Measurements from ENCODE around the gene HADHB. TPM values are rescaled to one million over a fixed set of nuclear protein-coding genes. Genes with fewer than 3 reads are reported as not detected.
A peak's percentile ranks its signal among the peaks of the same experiment; 100 is the strongest.
"Not testable (repeated sequence)": the region's sequence is repeated elsewhere in the genome, so short reads cannot be mapped to it uniquely, and the experiment has no call there.

HADHB gene
- total RNA-seq, 3 donors from 2014 or later, result 53.8 to 59.9 (median 55.2) TPM

DNA sequence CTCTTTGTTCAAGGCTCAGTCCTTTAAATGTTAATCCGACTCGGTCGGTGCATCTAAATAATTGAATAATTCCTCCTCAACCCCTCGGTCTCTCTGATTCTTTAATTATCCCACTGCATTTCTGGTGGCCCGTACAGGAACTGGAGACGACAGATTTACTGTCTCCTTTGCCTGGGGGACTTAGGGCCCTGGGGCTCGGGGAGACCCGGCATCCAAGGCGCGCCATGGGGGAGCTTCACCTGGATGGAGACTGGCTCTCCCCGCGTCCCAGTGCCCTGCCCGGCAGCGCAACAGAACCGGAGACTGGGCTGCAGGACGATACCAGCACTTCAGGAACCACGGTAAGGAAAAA is 53.5 kb downstream of the HADHB start:
- H3K4me1 Mint-ChIP-seq (ENCODE audit: low read depth), result no peaks in the 10 kb centered on the region
- no peaks in the 10 kb centered on the region for H3K36me3 Mint-ChIP-seq (ENCODE audit: insufficient read depth)
- DNase-seq, result no peak
- no peaks in the 10 kb centered on the region for H3K27me3 Mint-ChIP-seq (ENCODE audit: low read depth)
- no peak overlapping the region for H3K4me3 Mint-ChIP-seq
- ATAC-seq, result peak; percentile 4 to 17
- no peaks in the 10 kb centered on the region for H3K9me3 Mint-ChIP-seq

DNA sequence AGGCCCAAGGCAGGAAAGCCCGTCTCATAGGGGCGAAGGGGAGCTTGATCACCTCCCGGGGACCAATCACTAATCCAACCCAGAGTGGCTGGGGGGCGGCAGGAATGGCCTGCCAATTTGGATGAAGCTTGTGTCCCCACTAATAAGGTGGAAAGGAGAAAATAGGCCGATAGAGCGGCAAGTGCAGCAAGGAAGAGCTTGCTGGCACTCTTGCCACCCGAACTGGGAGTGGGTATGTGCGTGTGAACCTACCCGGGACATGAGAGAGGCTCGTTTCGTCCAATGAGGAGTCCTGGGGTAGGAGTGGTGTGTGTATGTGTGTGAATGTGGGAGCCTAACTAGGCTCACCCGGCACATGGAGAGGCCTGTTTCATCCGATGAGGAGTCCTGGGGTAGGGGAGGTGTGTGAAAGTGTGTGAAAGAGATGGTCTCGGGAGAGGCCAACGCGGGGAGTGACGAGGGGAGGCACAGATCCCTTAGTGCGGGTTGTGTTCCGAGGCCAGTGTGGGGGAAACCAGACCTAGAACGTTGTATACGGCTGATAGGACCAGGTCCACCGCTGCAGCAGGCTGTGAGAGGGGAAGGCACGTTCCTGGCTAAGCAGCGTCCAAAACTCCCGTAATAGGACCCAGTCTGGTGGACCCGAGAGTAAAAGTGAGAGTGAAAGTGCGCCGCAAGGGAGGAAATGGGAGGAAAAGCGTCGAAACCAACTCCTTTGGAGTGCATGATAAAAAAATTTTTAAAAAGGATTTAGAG is 54.1 kb downstream of the HADHB start:
- ATAC-seq, result peak; percentile 63 to 82
- H3K4me1 Mint-ChIP-seq (ENCODE audit: low read depth), result no peaks in the 10 kb centered on the region
- H3K27me3 Mint-ChIP-seq (ENCODE audit: low read depth), result no peaks in the 10 kb centered on the region

DNA sequence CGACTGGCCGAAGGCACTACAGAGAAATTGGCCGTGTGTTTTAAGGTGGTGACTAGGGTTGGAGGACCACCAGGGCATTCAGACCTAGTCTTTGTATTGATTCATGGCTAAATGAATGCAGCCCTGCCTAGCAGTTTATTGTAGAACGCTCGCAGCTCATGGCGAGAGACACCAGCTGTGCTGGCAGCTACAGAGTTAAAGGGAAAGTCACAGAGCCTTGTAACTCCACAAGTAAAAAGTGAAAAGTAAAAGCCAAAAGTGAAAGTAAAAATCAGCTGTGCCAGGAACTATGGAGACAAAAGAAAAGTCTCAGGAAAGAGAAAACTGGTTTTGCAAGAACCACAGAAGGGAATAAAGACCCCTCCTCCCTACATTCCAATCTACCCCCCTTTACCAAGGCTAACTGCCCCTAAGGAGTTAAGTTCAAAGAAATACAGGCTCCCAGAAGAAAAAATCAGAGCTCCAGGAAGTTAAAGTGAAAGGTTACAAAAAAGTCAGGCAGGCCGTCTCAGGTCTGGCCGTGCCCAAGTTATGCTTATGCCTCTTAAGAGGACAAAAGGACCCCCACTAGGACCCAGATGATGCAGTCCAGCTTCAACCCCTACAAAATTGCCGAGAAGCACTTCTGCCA is 54.8 kb downstream of the HADHB start:
- no peaks in the 10 kb centered on the region for H3K4me1 Mint-ChIP-seq (ENCODE audit: low read depth)
- no peaks in the 10 kb centered on the region for H3K9me3 Mint-ChIP-seq
- no peaks in the 10 kb centered on the region for H3K36me3 Mint-ChIP-seq (ENCODE audit: insufficient read depth)
- ATAC-seq (peak; percentile 49 to 64), DNase-seq (no peak)
- no peak overlapping the region for H3K4me3 Mint-ChIP-seq
- no peaks in the 10 kb centered on the region for H3K27me3 Mint-ChIP-seq (ENCODE audit: low read depth)

More for the DNA sequence above, 54.1 kb downstream of the HADHB start:
- no peaks in the 10 kb centered on the region for H3K36me3 Mint-ChIP-seq (ENCODE audit: insufficient read depth)
- no peak overlapping the region for H3K4me3 Mint-ChIP-seq
- H3K9me3 Mint-ChIP-seq, result no peaks in the 10 kb centered on the region
- DNase-seq, result peak; percentile 25

DNA sequence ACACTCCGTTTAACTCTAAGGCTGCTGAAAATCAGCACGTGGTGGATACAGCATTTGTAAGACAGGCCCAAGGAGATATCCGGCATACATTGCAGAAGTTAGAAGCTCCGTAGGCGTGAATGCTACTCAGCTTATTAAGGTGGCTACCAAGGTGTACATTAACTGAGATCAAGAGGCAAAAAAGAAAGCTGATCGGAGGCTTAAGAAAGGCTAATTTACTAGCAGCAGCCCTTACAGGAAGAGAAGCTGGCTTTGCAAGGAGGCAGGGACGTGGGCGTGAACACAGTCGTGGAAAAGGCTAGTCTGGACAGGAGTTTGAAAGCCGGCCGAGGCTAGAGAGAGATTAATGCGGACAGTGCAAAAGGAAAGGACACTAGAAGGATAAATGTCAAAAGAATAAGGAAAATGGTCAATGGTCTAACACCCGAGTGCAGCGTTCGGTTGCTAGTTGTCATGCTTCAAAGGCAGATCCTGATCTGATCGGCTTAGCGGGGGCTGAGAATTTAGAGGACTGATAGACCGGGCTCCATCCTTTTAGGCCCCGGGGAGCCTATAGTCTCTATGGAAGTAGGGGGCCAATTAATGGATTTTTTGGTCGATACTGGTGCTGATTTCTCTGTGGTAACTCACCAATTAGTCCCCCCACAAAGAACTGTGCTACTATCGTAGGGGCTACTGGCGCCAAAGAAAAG is 55.6 kb downstream of the HADHB start:
- Mint-ChIP-seq H3K4me1 (ENCODE audit: low read depth) (no peaks in the 10 kb centered on the region), H3K27me3 (ENCODE audit: low read depth) (no peaks in the 10 kb centered on the region), H3K36me3 (ENCODE audit: insufficient read depth) (no peaks in the 10 kb centered on the region), H3K4me3 (no peak overlapping the region), H3K9me3 (no peaks in the 10 kb centered on the region)
- no peak for DNase-seq
- ATAC-seq, result peak; percentile 29 to 41

DNA sequence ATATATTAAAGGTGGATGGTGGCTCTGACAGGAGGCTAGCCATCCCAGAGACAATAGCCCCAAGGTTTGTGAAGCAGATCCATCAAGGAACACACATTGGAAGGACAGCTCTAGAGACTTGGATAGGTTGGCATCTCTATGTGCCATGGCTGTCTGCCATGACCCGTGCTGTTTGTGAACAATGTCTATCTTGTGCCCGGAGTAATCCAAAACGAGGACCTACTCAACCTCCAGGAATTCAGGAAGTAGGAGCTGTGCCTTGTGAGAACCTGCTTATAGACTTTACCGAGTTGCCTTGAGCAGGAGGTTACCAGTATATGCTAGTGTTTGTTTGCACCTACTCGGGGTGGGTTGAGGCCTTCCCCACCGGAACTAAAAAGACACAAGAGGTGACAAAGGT is 58.1 kb downstream of the HADHB start:
- Mint-ChIP-seq H3K9me3 (no peaks in the 10 kb centered on the region), H3K4me1 (ENCODE audit: low read depth) (no peaks in the 10 kb centered on the region), H3K4me3 (no peak overlapping the region), H3K27me3 (ENCODE audit: low read depth) (no peaks in the 10 kb centered on the region), H3K36me3 (ENCODE audit: insufficient read depth) (no peaks in the 10 kb centered on the region)
- ATAC-seq (no peak), DNase-seq (no peak)

DNA sequence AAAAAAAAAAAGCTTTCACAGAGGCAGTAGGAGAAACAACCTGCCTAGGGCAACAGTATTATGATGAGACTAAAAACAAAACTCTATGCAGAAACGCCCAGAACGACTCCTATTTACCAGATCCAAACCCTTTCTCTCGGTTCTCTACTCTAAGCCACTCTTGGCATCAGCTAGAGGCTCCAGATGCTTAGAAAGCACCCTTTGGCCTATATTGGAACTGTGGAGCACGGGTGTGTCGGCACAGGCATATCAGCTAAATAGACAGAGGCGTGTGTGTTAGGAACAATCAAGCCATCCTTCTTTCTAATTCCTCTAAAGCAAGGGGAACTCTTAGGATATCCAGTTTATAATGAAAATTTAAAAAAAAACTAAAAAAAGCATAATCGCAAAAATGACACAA is 60.4 kb downstream of the HADHB start:
- ATAC-seq; DNase-seq; H3K4me1 Mint-ChIP-seq (ENCODE audit: low read depth); H3K4me3 Mint-ChIP-seq; H3K36me3 Mint-ChIP-seq (ENCODE audit: insufficient read depth); H3K27me3 Mint-ChIP-seq (ENCODE audit: low read depth); H3K9me3 Mint-ChIP-seq: not testable (repeated sequence)

DNA sequence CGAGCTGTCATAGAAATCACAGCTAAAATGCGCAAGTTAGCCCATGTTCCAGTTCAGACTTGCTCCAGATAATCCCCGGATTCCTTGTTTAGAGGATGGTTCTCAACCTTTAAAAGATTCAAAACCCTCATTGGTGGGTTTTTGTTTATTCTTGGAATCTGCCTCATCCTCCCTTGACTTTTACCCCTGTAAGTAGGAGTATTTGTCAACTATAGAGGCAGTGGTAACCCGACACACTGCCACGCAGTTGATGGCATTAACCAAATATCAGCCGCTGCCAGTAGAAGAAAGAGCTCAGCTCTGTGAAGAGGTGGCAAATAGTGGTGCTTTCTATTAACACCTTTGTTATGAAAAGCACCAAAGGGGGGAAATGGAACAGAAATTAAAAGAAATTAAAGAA is 60.8 kb downstream of the HADHB start:
- Mint-ChIP-seq H3K9me3 (no peaks in the 10 kb centered on the region), H3K27me3 (ENCODE audit: low read depth) (no peaks in the 10 kb centered on the region), H3K4me1 (ENCODE audit: low read depth) (no peaks in the 10 kb centered on the region), H3K36me3 (ENCODE audit: insufficient read depth) (no peaks in the 10 kb centered on the region), H3K4me3 (no peak overlapping the region)
- DNase-seq, result no peak
- no peak for ATAC-seq

DNA sequence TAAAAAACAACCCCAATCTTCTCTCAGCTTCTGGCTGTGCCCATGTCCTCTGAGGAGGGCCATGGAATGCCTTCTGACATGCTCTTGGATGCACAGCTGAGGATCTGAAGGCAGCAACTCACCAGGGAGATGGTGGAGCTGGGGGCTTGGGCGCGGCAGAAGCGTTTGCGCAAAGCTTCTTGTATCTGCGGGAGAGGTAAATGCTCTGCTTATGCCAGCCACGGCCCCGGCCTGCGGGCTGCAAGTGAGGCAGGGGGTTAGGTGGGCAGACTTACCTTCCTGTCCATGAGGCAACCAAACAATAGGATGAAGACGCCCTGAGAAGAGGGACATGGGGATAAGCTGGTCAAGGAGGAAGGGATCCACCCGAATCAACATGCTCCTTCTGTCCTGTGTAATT is 65.2 kb downstream of the HADHB start:
- no peaks in the 10 kb centered on the region for H3K9me3 Mint-ChIP-seq
- DNase-seq, result no peak
- H3K4me3 Mint-ChIP-seq, result no peak overlapping the region
- H3K27me3 Mint-ChIP-seq (ENCODE audit: low read depth), result no peaks in the 10 kb centered on the region
- no peaks in the 10 kb centered on the region for H3K4me1 Mint-ChIP-seq (ENCODE audit: low read depth)
- ATAC-seq, result no peak
- H3K36me3 Mint-ChIP-seq (ENCODE audit: insufficient read depth), result no peaks in the 10 kb centered on the region

DNA sequence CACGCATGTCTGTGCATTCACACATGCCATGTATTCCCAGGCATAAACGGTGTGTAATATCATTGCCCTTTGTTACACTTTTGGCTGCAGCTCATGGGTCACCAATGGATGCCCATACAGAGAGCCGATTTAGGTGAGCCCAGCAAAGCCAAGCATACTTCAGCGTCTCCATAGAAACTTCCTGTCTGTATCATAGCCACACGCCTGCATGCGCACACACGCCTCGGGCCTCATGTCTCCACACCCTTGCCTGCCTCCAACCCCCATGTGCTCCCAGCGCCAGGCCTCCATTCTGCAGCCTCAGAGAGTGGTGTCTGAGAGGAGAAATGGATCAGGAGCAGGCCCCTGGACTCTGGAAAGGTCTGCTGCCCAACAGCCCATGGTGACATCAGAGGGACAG is 67.7 kb downstream of the HADHB start:
- no peaks in the 10 kb centered on the region for H3K27me3 Mint-ChIP-seq (ENCODE audit: low read depth)
- no peak for DNase-seq
- H3K36me3 Mint-ChIP-seq (ENCODE audit: insufficient read depth), result no peaks in the 10 kb centered on the region
- no peaks in the 10 kb centered on the region for H3K9me3 Mint-ChIP-seq
- no peak for ATAC-seq
- no peaks in the 10 kb centered on the region for H3K4me1 Mint-ChIP-seq (ENCODE audit: low read depth)
- H3K4me3 Mint-ChIP-seq, result no peak overlapping the region

DNA sequence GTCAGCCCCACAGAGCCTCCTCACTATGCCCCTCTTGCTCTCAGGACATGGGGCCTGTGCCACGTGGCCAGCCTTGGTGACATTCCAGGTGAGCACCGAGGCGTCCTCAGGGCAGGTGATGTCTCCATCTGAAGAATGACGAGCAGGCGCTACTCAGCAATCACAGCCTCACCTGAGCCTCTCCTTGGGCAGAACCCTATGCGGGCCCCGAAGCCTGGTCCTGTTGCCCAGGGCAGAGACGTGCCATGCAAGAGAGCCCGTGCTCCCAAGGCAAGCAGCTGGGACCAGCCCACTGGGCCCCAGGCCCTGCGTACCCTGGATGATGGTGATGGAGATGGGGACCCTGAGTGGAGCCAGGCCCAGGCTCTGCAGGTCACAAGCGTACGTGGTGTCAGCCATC is 68.7 kb downstream of the HADHB start:
- DNase-seq, result no peak
- Mint-ChIP-seq H3K36me3 (ENCODE audit: insufficient read depth) (no peaks in the 10 kb centered on the region), H3K4me1 (ENCODE audit: low read depth) (no peaks in the 10 kb centered on the region), H3K27me3 (ENCODE audit: low read depth) (no peaks in the 10 kb centered on the region), H3K4me3 (no peak overlapping the region), H3K9me3 (no peaks in the 10 kb centered on the region)
- no peak for ATAC-seq

DNA sequence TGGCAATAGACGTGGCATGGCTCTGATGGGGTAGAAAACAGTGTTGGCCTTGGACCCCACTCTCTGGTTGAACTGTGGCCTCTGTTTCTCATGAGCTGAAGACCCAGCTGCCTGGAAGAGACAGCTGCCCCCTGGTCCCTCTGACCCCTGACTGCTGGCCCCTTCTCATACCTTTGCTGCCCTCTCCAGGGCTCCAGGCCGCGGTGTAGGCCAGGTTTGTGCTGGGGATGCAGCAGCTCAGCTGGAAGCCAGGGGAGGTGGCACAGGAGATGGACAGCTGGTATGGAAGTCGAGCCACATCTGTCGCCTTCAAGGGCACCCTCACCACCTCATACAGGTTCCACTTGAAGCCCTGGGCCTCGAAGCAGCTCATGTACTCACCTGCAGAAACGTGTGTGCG is 69.5 kb downstream of the HADHB start:
- H3K4me3 Mint-ChIP-seq, result no peak overlapping the region
- no peak for DNase-seq
- H3K27me3 Mint-ChIP-seq (ENCODE audit: low read depth), result no peaks in the 10 kb centered on the region
- H3K9me3 Mint-ChIP-seq, result no peaks in the 10 kb centered on the region
- H3K36me3 Mint-ChIP-seq (ENCODE audit: insufficient read depth), result no peaks in the 10 kb centered on the region
- no peak for ATAC-seq
- H3K4me1 Mint-ChIP-seq (ENCODE audit: low read depth), result no peaks in the 10 kb centered on the region

DNA sequence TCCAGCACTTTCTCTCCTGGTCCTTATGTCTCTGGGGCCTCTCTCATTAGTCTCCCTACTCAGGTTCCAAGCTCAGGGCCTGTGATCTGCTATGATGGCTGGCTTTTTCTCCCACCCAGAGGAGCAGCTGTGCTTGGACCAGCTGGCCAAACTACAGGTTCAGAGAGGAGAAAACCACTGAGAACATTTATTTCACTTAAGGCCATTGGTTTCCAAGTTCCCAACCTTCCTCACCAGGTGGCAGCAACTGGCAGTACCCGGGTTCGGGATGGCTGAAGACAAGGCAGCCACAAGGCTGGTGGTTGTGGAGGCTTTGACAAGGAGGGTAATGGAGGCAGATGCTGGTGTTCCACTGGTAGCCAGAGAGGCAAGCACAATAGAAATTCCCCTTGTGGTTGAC is 71.3 kb downstream of the HADHB start:
- no peaks in the 10 kb centered on the region for H3K36me3 Mint-ChIP-seq (ENCODE audit: insufficient read depth)
- DNase-seq (no peak), ATAC-seq (no peak)
- no peaks in the 10 kb centered on the region for H3K4me1 Mint-ChIP-seq (ENCODE audit: low read depth)
- H3K27me3 Mint-ChIP-seq (ENCODE audit: low read depth), result no peaks in the 10 kb centered on the region
- no peak overlapping the region for H3K4me3 Mint-ChIP-seq
- no peaks in the 10 kb centered on the region for H3K9me3 Mint-ChIP-seq

DNA sequence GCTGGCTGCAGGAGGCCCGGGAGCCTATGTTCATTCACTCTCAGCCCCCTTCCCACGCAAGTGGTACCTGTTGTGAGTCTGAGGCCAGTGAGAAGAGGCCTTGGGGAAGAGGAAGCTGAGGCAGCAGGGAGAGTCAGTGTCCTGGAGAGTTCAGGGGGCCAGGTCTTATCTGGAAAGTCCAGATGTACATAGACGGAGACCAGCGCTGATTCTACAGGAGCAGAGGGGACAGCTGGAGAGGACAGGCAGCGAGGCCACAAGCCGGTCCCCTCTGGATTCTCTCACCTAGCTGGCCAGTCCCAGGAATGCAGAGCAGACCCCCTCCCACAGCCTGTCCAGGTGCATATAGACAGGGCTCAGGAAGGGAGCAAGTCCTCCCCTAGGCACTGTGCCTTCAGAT is 72.1 kb downstream of the HADHB start:
- no peak overlapping the region for H3K4me3 Mint-ChIP-seq
- DNase-seq (no peak), ATAC-seq (no peak)
- H3K27me3 Mint-ChIP-seq (ENCODE audit: low read depth), result no peaks in the 10 kb centered on the region
- no peaks in the 10 kb centered on the region for H3K9me3 Mint-ChIP-seq
- no peaks in the 10 kb centered on the region for H3K36me3 Mint-ChIP-seq (ENCODE audit: insufficient read depth)
- no peaks in the 10 kb centered on the region for H3K4me1 Mint-ChIP-seq (ENCODE audit: low read depth)

DNA sequence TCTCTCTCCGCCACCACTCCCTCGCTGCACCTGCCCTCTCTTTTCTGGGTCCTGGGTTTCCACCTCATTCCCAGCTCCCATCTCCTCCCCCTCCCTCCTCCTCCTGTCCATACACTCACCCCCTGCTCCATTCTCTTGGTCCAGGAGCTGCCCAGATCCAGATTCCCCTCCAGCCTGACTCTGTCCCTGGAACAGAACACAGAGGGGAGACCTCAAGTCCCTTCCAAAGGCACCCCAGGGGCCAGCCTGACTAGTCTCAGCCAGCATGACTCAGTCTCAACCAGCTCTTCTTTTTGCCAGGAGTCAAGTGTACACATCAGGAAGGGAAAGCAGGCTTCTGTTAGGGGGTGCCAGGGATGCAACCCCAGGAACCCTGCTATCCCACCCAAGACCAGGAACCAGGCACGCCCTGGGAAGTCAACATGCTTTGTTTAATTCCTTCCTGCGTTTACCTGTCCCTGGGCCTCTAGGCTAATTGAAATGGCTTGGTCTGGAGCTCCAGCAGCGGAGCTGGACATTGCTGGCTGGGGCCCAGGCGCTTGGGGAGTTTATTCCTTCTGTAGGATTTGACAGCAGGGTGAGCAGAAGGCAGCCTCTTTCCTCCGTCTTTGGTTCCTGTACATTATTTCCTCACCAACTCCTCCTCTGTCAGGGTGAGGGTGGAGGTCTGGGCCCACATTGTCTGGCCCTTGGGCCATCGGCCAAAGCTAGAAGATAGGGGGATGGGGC is 72.8 kb downstream of the HADHB start:
- no peak overlapping the region for H3K4me3 Mint-ChIP-seq
- H3K36me3 Mint-ChIP-seq (ENCODE audit: insufficient read depth), result no peaks in the 10 kb centered on the region
- no peak for DNase-seq
- H3K27me3 Mint-ChIP-seq (ENCODE audit: low read depth), result no peaks in the 10 kb centered on the region
- no peaks in the 10 kb centered on the region for H3K9me3 Mint-ChIP-seq
- H3K4me1 Mint-ChIP-seq (ENCODE audit: low read depth), result no peaks in the 10 kb centered on the region
- ATAC-seq, result no peak
